Fibroblast of peridontal ligament (primary cell): Measurements from ENCODE around the gene COX6A2.
A peak's percentile ranks its signal among the peaks of the same experiment; 100 is the strongest.
"Not testable (repeated sequence)": the region's sequence is repeated elsewhere in the genome, so short reads cannot be mapped to it uniquely, and the experiment has no call there.

Source experiments
- DNase-seq: peaks from one replicate; pipeline ENCODE4 v3.0.0-alpha.2; 2010; ENCODE audit errors: extremely low read depth

COX6A2 gene

GRCh38 chr16:31438414-31438813 lies 10.3 kb upstream of the COX6A2 start:
- DNase-seq: no peak

GRCh38 chr16:31436221-31437045 lies 8.3 kb upstream of the COX6A2 start:
- no peak for DNase-seq

GRCh38 chr16:31435341-31436220 lies 7.4 kb upstream of the COX6A2 start:
- no peak for DNase-seq

- DNase-seq: no peak
These were observed 2.4 kb upstream of the COX6A2 start for GRCh38 chr16:31430380-31431052.

GRCh38 chr16:31429796-31430195 lies 1.6 kb upstream of the COX6A2 start:
- no peak for DNase-seq

- DNase-seq: no peak
These were observed 1.2 kb upstream of the COX6A2 start for GRCh38 chr16:31429314-31429713.

- DNase-seq: no peak
These were observed 583 bp upstream of the COX6A2 start for GRCh38 chr16:31428638-31429247.

GRCh38 chr16:31427441-31428278 lies 500 bp downstream of the COX6A2 start:
- DNase-seq: peak; percentile 5

GRCh38 chr16:31423801-31424200 lies 4.4 kb downstream of the COX6A2 start:
- no peak for DNase-seq

- DNase-seq: no peak
These were observed 4.9 kb downstream of the COX6A2 start for GRCh38 chr16:31423241-31423640.

GRCh38 chr16:31421587-31421986 lies 6.6 kb downstream of the COX6A2 start:
- DNase-seq: no peak

- DNase-seq: no peak
These were observed 8.1 kb downstream of the COX6A2 start for GRCh38 chr16:31420037-31420436.

GRCh38 chr16:31417916-31418315 lies 10.2 kb downstream of the COX6A2 start:
- no peak for DNase-seq

GRCh38 chr16:31417036-31417435 lies 11.1 kb downstream of the COX6A2 start:
- DNase-seq: not testable (repeated sequence)

- DNase-seq: no peak
These were observed 11.8 kb downstream of the COX6A2 start for GRCh38 chr16:31416371-31416770.

- no peak for DNase-seq
These were observed 13.5 kb downstream of the COX6A2 start for GRCh38 chr16:31414706-31415105.

- no peak for DNase-seq
These were observed 14.2 kb downstream of the COX6A2 start for GRCh38 chr16:31413943-31414342.

- no peak for DNase-seq
These were observed 14.8 kb downstream of the COX6A2 start for GRCh38 chr16:31413381-31413780.

GRCh38 chr16:31412750-31413149 lies 15.4 kb downstream of the COX6A2 start:
- DNase-seq: no peak

- no peak for DNase-seq
These were observed 16.9 kb downstream of the COX6A2 start for GRCh38 chr16:31411024-31411844.
